ENCODE data around the gene KRT3. TPM values are rescaled to one million over a fixed set of nuclear protein-coding genes. Genes with fewer than 3 reads are reported as not detected.

The KRT3 gene
- total RNA-seq, 1 experiment from 2014 or later: 0.13 TPM

- DNase-seq (ENCODE audit: low read depth): no peak
Observed at GRCh38 chr12:52814710-52815155, 18.8 kb upstream of the KRT3 start.

- DNase-seq (ENCODE audit: low read depth): no peak
Observed at GRCh38 chr12:52813885-52814709, 18.2 kb upstream of the KRT3 start, which contains the start of gene KRT4. Gene KRT4, minus strand, starts transcription at chr12:52814116. Its CDS starts 58 bp downstream, at chr12:52814058.

- no peak for DNase-seq (ENCODE audit: low read depth)
Observed at GRCh38 chr12:52813203-52813819, 17.4 kb upstream of the KRT3 start.

GRCh38 chr12:52812749-52813148 lies 16.8 kb upstream of the KRT3 start:
- no peak for DNase-seq (ENCODE audit: low read depth)

GRCh38 chr12:52812073-52812400 lies 16.1 kb upstream of the KRT3 start:
- no peak for DNase-seq (ENCODE audit: low read depth)

- DNase-seq (ENCODE audit: low read depth): no peak
Observed at GRCh38 chr12:52811191-52812072, 15.5 kb upstream of the KRT3 start.

GRCh38 chr12:52810554-52810953 lies 14.6 kb upstream of the KRT3 start:
- no peak for DNase-seq (ENCODE audit: low read depth)

- no peak for DNase-seq (ENCODE audit: low read depth)
Observed at GRCh38 chr12:52809166-52809565, 13.2 kb upstream of the KRT3 start.

- no peak for DNase-seq (ENCODE audit: low read depth)
Observed at GRCh38 chr12:52808573-52809160, 12.8 kb upstream of the KRT3 start.

GRCh38 chr12:52807544-52808470 lies 11.9 kb upstream of the KRT3 start:
- DNase-seq (ENCODE audit: low read depth): no peak

GRCh38 chr12:52806821-52807543 lies 11.1 kb upstream of the KRT3 start:
- no peak for DNase-seq (ENCODE audit: low read depth)

- DNase-seq (ENCODE audit: low read depth): no peak
Observed at GRCh38 chr12:52806169-52806811, 10.4 kb upstream of the KRT3 start.

GRCh38 chr12:52805739-52806138 lies 9.8 kb upstream of the KRT3 start:
- DNase-seq (ENCODE audit: low read depth): no peak

GRCh38 chr12:52805000-52805399 lies 9.1 kb upstream of the KRT3 start:
- no peak for DNase-seq (ENCODE audit: low read depth)

GRCh38 chr12:52802442-52802841 lies 6.5 kb upstream of the KRT3 start:
- no peak for DNase-seq (ENCODE audit: low read depth)

GRCh38 chr12:52801773-52802172 lies 5.9 kb upstream of the KRT3 start:
- DNase-seq (ENCODE audit: low read depth): no peak

GRCh38 chr12:52800259-52800917 lies 4.5 kb upstream of the KRT3 start:
- no peak for DNase-seq (ENCODE audit: low read depth)

GRCh38 chr12:52799505-52800211 lies 3.7 kb upstream of the KRT3 start:
- no peak for DNase-seq (ENCODE audit: low read depth)
